Neuronal stem cell (in vitro differentiated cells): ENCODE results near the gene ARPC4.

Experiments
- DNase-seq: peaks from one replicate; pipeline ENCODE4 v3.0.0-alpha.2; 2013; ENCODE audit warnings: low spot score
- H2AFZ ChIP-seq: one replicate; pipeline ENCODE4 v1.6.1; 2013; ENCODE audit warnings: mild to moderate bottlenecking, low read length, inconsistent platforms
- H2AK5ac ChIP-seq: 2 replicates; pipeline ENCODE4 v1.6.1; 2013; ENCODE audit warnings: low read depth, mild to moderate bottlenecking, inconsistent platforms, low read length, moderate library complexity, mixed read lengths
- H2BK120ac ChIP-seq: 2 replicates; pipeline ENCODE4 v1.6.1; 2013; ENCODE audit warnings: low read depth, mild to moderate bottlenecking, inconsistent platforms, low read length, moderate library complexity, mixed read lengths
- H2BK12ac ChIP-seq: one replicate; pipeline ENCODE4 v1.6.1; 2013; ENCODE audit warnings: low read length, inconsistent platforms
- H2BK15ac ChIP-seq: 2 replicates; pipeline ENCODE4 v1.6.1; 2013; ENCODE audit warnings: mild to moderate bottlenecking, low read length, inconsistent platforms, mixed read lengths
- H2BK5ac ChIP-seq: one replicate; pipeline ENCODE4 v1.6.1; 2013; ENCODE audit warnings: inconsistent platforms, mild to moderate bottlenecking, low read length, moderate library complexity
- H3K14ac ChIP-seq: one replicate; pipeline ENCODE4 v1.6.1; 2013; ENCODE audit warnings: low read length, inconsistent platforms
- H3K18ac ChIP-seq: 2 replicates; pipeline ENCODE4 v1.6.1; 2013; ENCODE audit warnings: low read length, inconsistent platforms
- H3K23ac ChIP-seq: 2 replicates; pipeline ENCODE4 v1.6.1; 2013; ENCODE audit warnings: low read depth, mild to moderate bottlenecking, mixed read lengths, low read length, inconsistent platforms; ENCODE audit not compliant: poor library complexity
- H3K27ac ChIP-seq: replicated peaks from 3 replicates; pipeline ENCODE4 v1.5.1; 2013; ENCODE audit warnings: low read length, inconsistent platforms
- H3K27me3 ChIP-seq, 3 experiments: 2 replicates each; pipeline ENCODE4 v1.6.1; 2013; ENCODE audit warnings: low read length in 3 of 3, mild to moderate bottlenecking in 2 of 3, inconsistent platforms in 1 of 3, low read depth in 1 of 3, mixed read lengths in 1 of 3, moderate library complexity in 1 of 3; ENCODE audit not compliant: control insufficient read depth in 3 of 3, insufficient read depth in 3 of 3
- H3K36me3 ChIP-seq, 2 donors: replicated peaks in 1 of 2; 2 replicates each; pipeline ENCODE4 v1.6.1; 2013; ENCODE audit warnings: low read length in 2 of 2; ENCODE audit not compliant: control insufficient read depth in 2 of 2, insufficient read depth in 2 of 2
- H3K4ac ChIP-seq: 2 replicates; pipeline ENCODE4 v1.6.1; 2013; ENCODE audit warnings: inconsistent platforms, mild to moderate bottlenecking, low read length, moderate library complexity
- H3K4me1 ChIP-seq, 2 donors: 1 replicate in 1 of 2; 2 replicates in 1 of 2; pipeline ENCODE4 v1.6.1; 2013; ENCODE audit warnings: low read length in 2 of 2, low read depth in 1 of 2; ENCODE audit not compliant: control insufficient read depth in 2 of 2, insufficient read depth in 1 of 2
- H3K4me2 ChIP-seq: one replicate; pipeline ENCODE4 v1.6.1; 2013; ENCODE audit warnings: mild to moderate bottlenecking, low read length, inconsistent platforms; ENCODE audit not compliant: insufficient read depth, poor library complexity, severe bottlenecking
- H3K4me3 ChIP-seq, 2 donors: 2 replicates each; pipeline ENCODE4 v1.5.1; 2013; ENCODE audit warnings: low read length in 2 of 2, mild to moderate bottlenecking in 2 of 2, inconsistent platforms in 1 of 2, moderate library complexity in 1 of 2
- H3K79me1 ChIP-seq: one replicate; pipeline ENCODE4 v1.6.1; 2013; ENCODE audit warnings: low read depth, mild to moderate bottlenecking, inconsistent platforms, low read length, moderate library complexity
- H3K9ac ChIP-seq: one replicate; pipeline ENCODE4 v1.6.1; 2013; ENCODE audit warnings: mild to moderate bottlenecking, low read depth, low read length, inconsistent platforms; ENCODE audit not compliant: poor library complexity
- H3K9me3 ChIP-seq, 2 donors: replicated peaks in 1 of 2; 2 replicates each; pipeline versions ENCODE3 to v1.6.1; 2013; ENCODE audit warnings: low read length in 2 of 2, mild to moderate bottlenecking in 2 of 2, inconsistent platforms in 1 of 2, low read depth in 1 of 2, mixed read lengths in 1 of 2, moderate library complexity in 1 of 2; ENCODE audit not compliant: control insufficient read depth in 2 of 2, insufficient read depth in 1 of 2
- H4K8ac ChIP-seq: one replicate; pipeline ENCODE4 v1.6.1; 2013; ENCODE audit warnings: low read depth, mild to moderate bottlenecking, inconsistent platforms, low read length, moderate library complexity
- H4K91ac ChIP-seq: one replicate; pipeline ENCODE4 v1.6.1; 2013; ENCODE audit warnings: low read length, low read depth, mild to moderate bottlenecking, inconsistent platforms; ENCODE audit not compliant: poor library complexity
- WGBS, 2 donors: extraction: QIAGEN DNeasy Blood & Tissue Kit; methylation state at CpG; one replicate each; pipeline ENCODE4 v1.1.7; 2013; ENCODE audit warnings: missing lambda C conversion rate in 2 of 2, mixed read lengths in 1 of 2; ENCODE audit not compliant: insufficient read length in 2 of 2, insufficient replicate concordance in 1 of 2; ENCODE audit errors: extremely low coverage in 2 of 2; 5-methylcytosine and 5-hydroxymethylcytosine counted together

ARPC4 gene

DNA sequence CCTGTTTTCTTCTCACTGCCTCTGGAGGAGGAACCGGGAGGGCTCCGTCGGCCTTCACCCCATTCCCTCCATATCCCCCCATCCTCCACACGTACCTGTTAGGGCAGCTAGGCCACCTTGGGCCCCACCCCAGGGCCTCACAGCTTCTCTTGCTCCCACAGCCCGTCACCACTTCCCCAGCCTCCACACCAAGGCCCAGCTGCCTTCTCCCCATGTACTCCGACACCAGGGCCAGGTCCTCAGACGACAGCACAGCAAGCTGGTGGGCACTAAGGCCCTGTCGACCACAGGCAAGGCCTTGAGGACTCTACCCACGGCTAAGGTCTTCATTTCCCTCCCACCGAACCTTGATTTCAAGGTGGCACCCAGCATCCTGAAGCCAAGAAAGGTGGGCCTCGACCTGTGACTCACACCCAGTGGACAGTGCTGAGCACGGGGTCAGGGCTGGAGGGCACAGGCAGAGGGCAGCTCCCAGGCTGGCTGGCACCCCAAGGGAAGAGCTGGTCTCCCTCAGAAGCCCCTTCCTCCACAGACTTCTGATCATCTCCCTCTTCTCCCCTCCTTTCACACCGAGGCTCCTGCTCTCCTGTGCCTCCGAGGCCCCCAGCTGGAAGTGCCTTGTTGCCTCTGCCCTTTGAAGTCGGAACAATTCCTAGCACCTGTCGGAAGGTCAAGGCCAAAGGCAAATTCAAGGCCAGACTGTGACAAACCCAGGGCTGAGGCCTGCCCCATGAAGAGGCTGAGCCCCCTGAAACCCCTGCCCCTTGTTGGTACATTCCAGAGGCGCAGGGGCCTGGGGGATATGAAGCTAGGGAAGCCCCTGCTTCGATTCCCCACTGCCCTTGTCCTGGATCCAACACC lies 41.9 kb downstream of the ARPC4 start:
- H4K8ac ChIP-seq = no peak overlapping the region
- no CpG with 5 or more reads among the region's 18 CpGs for WGBS, 2 donors
- H2AFZ ChIP-seq = no peak overlapping the region
- H2BK5ac ChIP-seq = peak overlapping the region; percentile 5
- no peak overlapping the region for H3K23ac ChIP-seq
- no peak overlapping the region for H2BK12ac ChIP-seq
- H3K4ac ChIP-seq = no peak overlapping the region
- peak overlapping the region; percentile 50 for H3K9ac ChIP-seq
- no peaks in the 10 kb centered on the region for H3K9me3 ChIP-seq
- peak overlapping the region in 1 of 2 donors; percentile 19 for H3K4me3 ChIP-seq
- H2BK120ac ChIP-seq = no peak overlapping the region
- no peak overlapping the region for H3K27ac ChIP-seq
- H3K14ac ChIP-seq = no peak overlapping the region
- no peak overlapping the region for H4K91ac ChIP-seq
- no peaks in the 10 kb centered on the region for H3K4me1 ChIP-seq
- peaks cover 32 to 78% of the 10 kb centered on the region in 2 donors for H3K36me3 ChIP-seq
- DNase-seq = no peak
- no peaks in the 10 kb centered on the region for H3K27me3 ChIP-seq
- no peak overlapping the region for H3K18ac ChIP-seq
- no peaks in the 10 kb centered on the region for H3K79me1 ChIP-seq
- no peak overlapping the region for H2AK5ac ChIP-seq
- H2BK15ac ChIP-seq = no peak overlapping the region
- H3K4me2 ChIP-seq = no peak overlapping the region

DNA sequence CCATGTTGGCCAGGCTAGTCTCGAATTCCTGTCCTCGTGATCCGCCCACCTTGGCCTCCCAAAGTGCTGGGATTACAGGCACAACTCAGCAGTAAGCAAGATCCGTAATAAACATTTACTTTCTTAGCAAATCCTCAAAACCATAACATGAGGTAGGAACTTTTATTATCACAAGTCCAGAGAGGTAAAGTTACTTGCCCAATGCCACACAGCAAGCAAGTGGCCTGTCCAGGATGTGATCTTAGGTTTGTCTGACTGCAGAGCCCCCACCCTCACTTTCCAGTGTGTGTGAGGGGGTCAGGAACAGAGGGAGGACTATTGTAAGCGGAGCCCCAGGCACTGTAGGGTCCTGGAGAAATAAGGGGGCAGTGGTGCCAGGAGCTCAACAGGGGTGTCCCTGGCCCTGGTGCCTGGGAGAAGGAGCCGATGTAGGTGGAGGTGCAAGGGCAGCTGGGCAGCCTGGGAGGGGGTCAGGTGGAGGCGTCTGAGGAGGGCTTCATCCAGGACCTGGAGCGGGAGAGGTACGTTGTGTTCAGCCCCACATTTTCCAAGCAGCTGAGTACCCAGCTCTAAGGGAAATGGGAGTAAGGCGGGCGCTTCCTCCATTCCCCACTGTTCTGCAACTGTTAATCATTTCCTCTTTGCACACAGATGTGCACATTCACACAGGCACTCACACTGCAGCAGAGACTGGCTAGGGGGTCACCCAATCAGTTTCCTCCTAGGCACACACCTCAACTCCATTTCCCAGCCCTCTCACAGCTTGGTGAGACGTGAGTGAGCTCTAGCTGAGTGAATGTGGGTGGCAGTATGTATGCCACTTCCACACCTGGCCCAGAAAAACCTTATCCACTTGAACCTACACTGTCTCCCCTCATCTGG lies 45.1 kb downstream of the ARPC4 start:
- H3K23ac ChIP-seq = peak overlapping the region; percentile 70
- no peak overlapping the region for H3K4me3 ChIP-seq
- no peak overlapping the region for H3K27ac ChIP-seq
- H4K8ac ChIP-seq = no peak overlapping the region
- peak overlapping the region; percentile 45 for H3K9ac ChIP-seq
- H3K27me3 ChIP-seq = no peaks in the 10 kb centered on the region
- H2BK12ac ChIP-seq = no peak overlapping the region
- no peak overlapping the region for H3K14ac ChIP-seq
- H2AFZ ChIP-seq = no peak overlapping the region
- H3K4me2 ChIP-seq = no peak overlapping the region
- DNase-seq = no peak
- no peak overlapping the region for H3K4ac ChIP-seq
- H4K91ac ChIP-seq = no peak overlapping the region
- H3K18ac ChIP-seq = no peak overlapping the region
- no peak overlapping the region for H2AK5ac ChIP-seq
- no peak overlapping the region for H2BK120ac ChIP-seq
- no peak overlapping the region for H2BK15ac ChIP-seq
- H3K79me1 ChIP-seq = no peaks in the 10 kb centered on the region
- peaks cover 46 to 79% of the 10 kb centered on the region in 2 donors for H3K36me3 ChIP-seq
- WGBS, 2 donors = no CpG with 5 or more reads among the region's 12 CpGs
- H3K4me1 ChIP-seq = peaks cover 0 to under 1% of the 10 kb centered on the region in 2 donors
- no peaks in the 10 kb centered on the region for H3K9me3 ChIP-seq
- H2BK5ac ChIP-seq = peak overlapping the region; percentile 48

DNA sequence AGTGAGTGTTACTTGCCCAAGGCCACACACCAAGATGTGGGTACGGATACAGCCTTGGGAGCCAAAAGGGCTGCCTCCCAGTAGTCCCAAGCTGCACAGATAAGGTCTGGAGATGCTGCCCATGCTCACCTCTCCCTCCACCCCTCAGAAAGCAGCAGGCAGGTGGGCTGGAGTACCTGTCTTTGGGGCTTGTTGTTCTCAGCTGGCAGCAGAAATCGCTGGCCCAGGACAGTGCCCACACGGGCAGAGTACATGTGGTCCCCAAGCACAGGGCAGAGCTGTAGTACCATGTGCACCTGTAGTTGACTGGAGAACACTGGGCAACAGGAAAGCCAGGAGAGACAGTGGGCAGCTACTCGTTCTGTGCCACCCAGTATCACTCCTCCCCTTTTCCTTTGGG lies 46.0 kb downstream of the ARPC4 start:
- no CpG with 5 or more reads among the region's 4 CpGs for WGBS, 2 donors
- no peak overlapping the region for H2AK5ac ChIP-seq
- peaks cover 2% of the 10 kb centered on the region in 2 donors for H3K4me1 ChIP-seq
- no peak overlapping the region for H2BK12ac ChIP-seq
- H2BK5ac ChIP-seq = no peak overlapping the region
- peaks cover 2% of the 10 kb centered on the region for H3K79me1 ChIP-seq
- no peak overlapping the region for H3K4ac ChIP-seq
- H3K4me3 ChIP-seq = no peak overlapping the region
- no peak overlapping the region for H3K14ac ChIP-seq
- H2BK15ac ChIP-seq = no peak overlapping the region
- no peak overlapping the region for H4K8ac ChIP-seq
- peak overlapping the region; percentile 8 for H3K23ac ChIP-seq
- no peak overlapping the region for H2BK120ac ChIP-seq
- H3K36me3 ChIP-seq = peaks cover 45 to 71% of the 10 kb centered on the region in 2 donors
- H3K4me2 ChIP-seq = no peak overlapping the region
- H3K27ac ChIP-seq = no peak overlapping the region
- no peak overlapping the region for H3K9ac ChIP-seq
- H2AFZ ChIP-seq = no peak overlapping the region
- DNase-seq = no peak
- H3K27me3 ChIP-seq = no peaks in the 10 kb centered on the region
- no peak overlapping the region for H4K91ac ChIP-seq
- H3K9me3 ChIP-seq = no peaks in the 10 kb centered on the region
- H3K18ac ChIP-seq = no peak overlapping the region

DNA sequence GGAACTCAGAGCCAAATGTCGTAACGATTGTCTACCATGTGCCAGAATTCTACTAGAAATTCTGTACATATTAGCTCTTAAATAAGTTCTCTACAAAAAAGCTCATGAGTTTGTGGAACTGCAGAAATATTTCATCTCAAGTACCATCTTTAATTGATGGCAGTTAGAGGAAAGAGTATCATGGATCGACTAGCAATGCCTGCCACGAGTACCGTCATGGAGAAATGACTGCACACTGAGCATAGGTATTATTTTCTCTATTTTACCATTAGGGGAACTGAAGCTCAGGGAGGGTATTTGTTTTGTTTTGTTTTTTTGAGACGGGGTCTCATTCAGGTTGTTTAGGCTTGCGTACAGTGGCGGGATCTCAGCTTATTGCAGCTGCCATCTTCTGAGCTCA lies 48.1 kb downstream of the ARPC4 start:
- H3K9me3 ChIP-seq = no peaks in the 10 kb centered on the region
- no peak overlapping the region for H3K18ac ChIP-seq
- peaks cover 31 to 51% of the 10 kb centered on the region in 2 donors for H3K36me3 ChIP-seq
- no peak overlapping the region for H2AK5ac ChIP-seq
- no peak overlapping the region for H2BK12ac ChIP-seq
- H2BK5ac ChIP-seq = no peak overlapping the region
- no peak overlapping the region for H3K4me2 ChIP-seq
- H3K14ac ChIP-seq = no peak overlapping the region
- H2BK15ac ChIP-seq = no peak overlapping the region
- no peak overlapping the region for H3K9ac ChIP-seq
- H3K4me1 ChIP-seq = peaks cover 2 to 4% of the 10 kb centered on the region in 2 donors
- H4K91ac ChIP-seq = no peak overlapping the region
- H3K27me3 ChIP-seq = no peaks in the 10 kb centered on the region
- no peak overlapping the region for H2AFZ ChIP-seq
- no peak overlapping the region for H3K27ac ChIP-seq
- no peak overlapping the region for H2BK120ac ChIP-seq
- DNase-seq = no peak
- H4K8ac ChIP-seq = no peak overlapping the region
- no peak overlapping the region for H3K4me3 ChIP-seq
- no CpG with 5 or more reads among the region's 8 CpGs for WGBS, 2 donors
- H3K79me1 ChIP-seq = peaks cover 2% of the 10 kb centered on the region
- H3K23ac ChIP-seq = no peak overlapping the region
- H3K4ac ChIP-seq = no peak overlapping the region
